ENCODE data around the gene ERP27. TPM values are rescaled to one million over a fixed set of nuclear protein-coding genes. Genes with fewer than 3 reads are reported as not detected.

Gene ERP27
- total and polyA plus RNA-seq, 12 donors: 0.18 to 3.0 (median 1.2) TPM; not detected in 2

DNA sequence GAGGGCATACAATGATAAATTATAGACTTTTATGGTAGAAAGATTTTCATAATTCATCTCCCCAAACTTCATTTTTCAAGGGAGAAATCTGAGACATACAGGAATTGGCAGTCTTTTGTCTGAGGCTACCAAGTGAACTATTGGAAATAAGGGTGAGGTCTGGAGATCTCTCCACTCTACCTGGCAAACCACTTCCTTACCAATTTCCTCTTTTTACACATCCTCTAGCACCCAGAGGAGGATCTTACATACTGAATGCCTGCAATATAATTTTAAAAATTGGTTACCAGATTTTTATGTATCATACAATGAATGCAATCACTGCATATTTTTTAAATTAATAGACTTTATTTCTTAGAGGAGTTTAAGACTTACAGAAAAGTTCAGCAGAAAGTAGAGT is 41.1 kb upstream of the ERP27 start:
- TF ChIP-seq POLR2A (IDR thresholded peaks at IDR 0.05): no peak
- TF ChIP-seq, protein P1, sequence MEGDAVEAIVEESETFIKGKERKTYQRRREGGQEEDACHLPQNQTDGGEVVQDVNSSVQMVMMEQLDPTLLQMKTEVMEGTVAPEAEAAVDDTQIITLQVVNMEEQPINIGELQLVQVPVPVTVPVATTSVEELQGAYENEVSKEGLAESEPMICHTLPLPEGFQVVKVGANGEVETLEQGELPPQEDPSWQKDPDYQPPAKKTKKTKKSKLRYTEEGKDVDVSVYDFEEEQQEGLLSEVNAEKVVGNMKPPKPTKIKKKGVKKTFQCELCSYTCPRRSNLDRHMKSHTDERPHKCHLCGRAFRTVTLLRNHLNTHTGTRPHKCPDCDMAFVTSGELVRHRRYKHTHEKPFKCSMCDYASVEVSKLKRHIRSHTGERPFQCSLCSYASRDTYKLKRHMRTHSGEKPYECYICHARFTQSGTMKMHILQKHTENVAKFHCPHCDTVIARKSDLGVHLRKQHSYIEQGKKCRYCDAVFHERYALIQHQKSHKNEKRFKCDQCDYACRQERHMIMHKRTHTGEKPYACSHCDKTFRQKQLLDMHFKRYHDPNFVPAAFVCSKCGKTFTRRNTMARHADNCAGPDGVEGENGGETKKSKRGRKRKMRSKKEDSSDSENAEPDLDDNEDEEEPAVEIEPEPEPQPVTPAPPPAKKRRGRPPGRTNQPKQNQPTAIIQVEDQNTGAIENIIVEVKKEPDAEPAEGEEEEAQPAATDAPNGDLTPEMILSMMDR (IDR thresholded peaks at IDR 0.05): no peak
- no peak for DNase-seq
- intact Hi-C loops (cut with DNase I): no loop called here

DNA sequence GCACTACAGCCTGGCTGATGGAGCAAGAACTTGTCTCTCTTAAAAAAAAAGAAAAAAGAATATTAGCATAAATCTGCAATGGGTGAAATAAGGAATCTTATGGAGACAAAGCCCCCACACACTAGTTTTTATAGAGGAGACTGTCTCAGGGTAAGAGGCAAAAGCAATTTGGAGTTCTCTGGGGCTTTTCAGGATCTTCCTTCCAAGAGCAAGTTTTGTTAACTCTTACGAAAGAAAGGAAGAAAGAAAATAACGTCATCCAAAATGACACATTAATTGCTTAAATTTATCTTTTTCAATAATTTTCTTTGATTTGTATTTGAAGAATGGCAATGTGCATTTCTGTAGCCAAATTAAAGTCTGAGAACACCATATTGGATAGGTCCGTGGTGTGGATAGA is 38.3 kb upstream of the ERP27 start:
- Histone ChIP-seq H3K36me3 (replicated peaks in 1 of 2) (no peaks in the 10 kb centered on the region), H3K27me3 (no peaks in the 10 kb centered on the region), H3K9me3 (replicated peaks in 1 of 3) (no peaks in the 10 kb centered on the region), H3K27ac (no peak overlapping the region), H3K4me1 (replicated peaks in 1 of 2) (no peaks in the 10 kb centered on the region), H3K4me3 (no peak overlapping the region)
- WGBS, 4 donors: 77 to 86% (median 78%) methylated on average over 3 of the region's 3 CpGs
- TF ChIP-seq POLR2A (IDR thresholded peaks at IDR 0.05): no peak
- intact Hi-C loops (cut with DNase I): no loop called here
- DNase-seq: no peak

More for the DNA sequence above, 41.1 kb upstream of the ERP27 start:
- no peak overlapping the region for H3K27ac ChIP-seq
- no peaks in the 10 kb centered on the region for H3K27me3 ChIP-seq
- no peaks in the 10 kb centered on the region for H3K36me3 ChIP-seq (replicated peaks in 1 of 2)
- no peaks in the 10 kb centered on the region for H3K9me3 ChIP-seq (replicated peaks in 1 of 3)
- no peaks in the 10 kb centered on the region for H3K4me1 ChIP-seq (replicated peaks in 1 of 2)
- no peak overlapping the region for H3K4me3 ChIP-seq

DNA sequence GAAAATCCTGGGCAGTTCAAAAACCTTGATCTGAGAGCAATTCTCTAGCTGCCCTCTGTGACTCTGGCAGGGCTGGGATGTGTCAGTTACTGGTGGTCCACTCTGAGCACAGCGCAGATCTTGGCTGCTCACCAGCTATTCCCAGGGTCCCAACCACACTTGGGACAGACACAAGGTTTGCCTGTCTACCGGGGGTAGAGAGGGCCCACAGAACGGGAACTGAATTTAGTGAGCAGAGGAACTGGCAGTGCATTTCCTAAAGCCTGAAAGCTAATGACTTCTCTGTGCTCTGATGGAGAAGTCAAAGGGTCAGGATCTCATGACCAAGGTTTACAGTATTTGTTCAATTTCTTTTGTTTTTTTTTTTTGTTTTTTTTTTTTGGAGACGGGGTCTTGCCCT is 37.1 kb upstream of the ERP27 start:
- intact Hi-C loops (cut with DNase I): no loop called here
- no peak for TF ChIP-seq POLR2A (IDR thresholded peaks at IDR 0.05)
- TF ChIP-seq, protein P1 (IDR thresholded peaks at IDR 0.05): no peak
- no peaks in the 10 kb centered on the region for H3K9me3 ChIP-seq (replicated peaks in 1 of 3)
- DNase-seq: no peak
- no peak overlapping the region for H3K4me3 ChIP-seq
- no peaks in the 10 kb centered on the region for H3K27me3 ChIP-seq
- WGBS, 4 donors: 78 to 87% (median 82%) methylated on average over 3 to 4 of the region's 4 CpGs
- H3K27ac ChIP-seq: no peak overlapping the region
- no peaks in the 10 kb centered on the region for H3K4me1 ChIP-seq (replicated peaks in 1 of 2)
- no peaks in the 10 kb centered on the region for H3K36me3 ChIP-seq (replicated peaks in 1 of 2)

DNA sequence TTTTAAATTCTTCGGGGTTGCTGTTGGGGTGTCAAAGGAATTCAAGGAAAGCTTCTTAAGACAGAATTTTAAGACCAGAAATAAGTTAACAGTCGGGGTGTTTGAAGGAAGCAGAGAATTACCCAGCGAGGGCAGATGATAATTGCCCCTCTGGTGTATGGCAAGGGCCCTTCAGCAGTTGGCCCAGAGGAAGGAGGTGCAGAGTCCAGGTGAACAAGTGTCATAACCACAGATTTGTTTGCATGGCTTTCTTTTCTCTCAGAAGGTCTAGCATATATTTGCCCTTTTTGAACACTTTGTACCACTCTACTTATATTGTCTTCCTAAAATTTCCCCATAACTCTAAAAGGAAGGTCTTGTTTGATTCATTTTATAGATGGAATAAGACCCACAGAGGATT is 36.3 kb upstream of the ERP27 start:
- DNase-seq: no peak
- intact Hi-C loops (cut with DNase I): no loop called here
- WGBS, 4 donors: 85 to 94% (median 87%) methylated on average over 3 of the region's 3 CpGs

DNA sequence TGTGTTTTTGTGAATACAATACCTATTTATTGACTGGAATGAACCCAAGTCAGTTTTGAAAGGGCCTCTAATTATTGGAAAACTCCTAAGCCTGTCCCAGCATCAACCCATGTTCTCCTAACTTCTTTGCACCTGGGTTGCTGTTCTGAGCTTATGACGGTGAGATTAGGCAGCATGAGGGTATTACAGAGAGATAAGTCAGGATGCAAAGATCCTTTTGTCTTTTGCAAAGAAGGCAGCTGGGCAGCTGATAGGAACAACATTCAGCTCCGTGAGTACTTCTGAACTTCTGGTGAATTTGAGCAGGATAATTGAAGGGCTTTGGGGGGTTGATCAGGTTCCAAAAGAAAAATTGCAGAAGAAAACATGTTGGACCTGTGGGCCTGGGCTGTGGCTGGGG is 34.5 kb upstream of the ERP27 start, which contains the start of gene PDE6H:
Gene PDE6H, plus strand, starts transcription at position 227 of the 400 bp plus-strand sequence. CDS start 4,971 bp downstream, outside the sequence.
- H3K4me3 ChIP-seq: no peak within 1 kb of the TSS
- no peaks in the 10 kb centered on the region for H3K36me3 ChIP-seq (replicated peaks in 1 of 2)
- no peaks in the 10 kb centered on the region for H3K9me3 ChIP-seq (replicated peaks in 1 of 3)
- no peak for DNase-seq
- intact Hi-C loops (cut with DNase I): no loop called here
- no peaks in the 10 kb centered on the region for H3K4me1 ChIP-seq (replicated peaks in 1 of 2)
- no peak within 1 kb of the TSS for H3K27ac ChIP-seq
- 90 to 97% (median 96%) methylated on average over 2 of the region's 2 CpGs for WGBS, 4 donors
- no peak for TF ChIP-seq POLR2A (IDR thresholded peaks at IDR 0.05)
- TF ChIP-seq, protein P1 (IDR thresholded peaks at IDR 0.05): no peak
- H3K27me3 ChIP-seq: no peaks in the 10 kb centered on the region

More for the DNA sequence above, 36.3 kb upstream of the ERP27 start:
- Histone ChIP-seq H3K36me3 (replicated peaks in 1 of 2) (no peaks in the 10 kb centered on the region), H3K4me1 (replicated peaks in 1 of 2) (no peaks in the 10 kb centered on the region), H3K27me3 (no peaks in the 10 kb centered on the region), H3K9me3 (replicated peaks in 1 of 3) (no peaks in the 10 kb centered on the region), H3K27ac (no peak overlapping the region), H3K4me3 (no peak overlapping the region)
- TF ChIP-seq, protein P1 (IDR thresholded peaks at IDR 0.05): no peak
- TF ChIP-seq POLR2A (IDR thresholded peaks at IDR 0.05): no peak

Data from adrenal gland (tissue), 12 donors.